NCI-H524 treated with DMSO at 0.1 percent for 48 hours (cell line): ENCODE results near the gene LPCAT3.

ENCODE experiments used
- DNase-seq: peaks from one replicate; lab custom pipeline; 2025; lab: John Stamatoyannopoulos, UW

Gene LPCAT3

GRCh38 chr12:6937481-6938352 is 80.6 kb downstream of the LPCAT3 start:
- peak; percentile 54 for DNase-seq

- DNase-seq, result no peak
Observed at GRCh38 chr12:6936636-6937480, 81.4 kb downstream of the LPCAT3 start.

DNA sequence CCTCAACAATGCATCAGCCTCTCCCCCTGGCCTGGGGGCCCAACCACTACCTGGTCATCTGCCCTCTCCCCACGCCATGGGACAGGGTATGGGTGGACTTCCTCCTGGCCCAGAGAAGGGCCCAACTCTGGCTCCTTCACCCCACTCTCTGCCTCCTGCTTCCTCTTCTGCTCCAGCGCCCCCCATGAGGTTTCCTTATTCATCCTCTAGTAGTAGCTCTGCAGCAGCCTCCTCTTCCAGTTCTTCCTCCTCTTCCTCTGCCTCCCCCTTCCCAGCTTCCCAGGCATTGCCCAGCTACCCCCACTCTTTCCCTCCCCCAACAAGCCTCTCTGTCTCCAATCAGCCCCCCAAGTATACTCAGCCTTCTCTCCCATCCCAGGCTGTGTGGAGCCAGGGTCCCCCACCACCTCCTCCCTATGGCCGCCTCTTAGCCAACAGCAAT is 82.1 kb downstream of the LPCAT3 start:
- no peak for DNase-seq

DNA sequence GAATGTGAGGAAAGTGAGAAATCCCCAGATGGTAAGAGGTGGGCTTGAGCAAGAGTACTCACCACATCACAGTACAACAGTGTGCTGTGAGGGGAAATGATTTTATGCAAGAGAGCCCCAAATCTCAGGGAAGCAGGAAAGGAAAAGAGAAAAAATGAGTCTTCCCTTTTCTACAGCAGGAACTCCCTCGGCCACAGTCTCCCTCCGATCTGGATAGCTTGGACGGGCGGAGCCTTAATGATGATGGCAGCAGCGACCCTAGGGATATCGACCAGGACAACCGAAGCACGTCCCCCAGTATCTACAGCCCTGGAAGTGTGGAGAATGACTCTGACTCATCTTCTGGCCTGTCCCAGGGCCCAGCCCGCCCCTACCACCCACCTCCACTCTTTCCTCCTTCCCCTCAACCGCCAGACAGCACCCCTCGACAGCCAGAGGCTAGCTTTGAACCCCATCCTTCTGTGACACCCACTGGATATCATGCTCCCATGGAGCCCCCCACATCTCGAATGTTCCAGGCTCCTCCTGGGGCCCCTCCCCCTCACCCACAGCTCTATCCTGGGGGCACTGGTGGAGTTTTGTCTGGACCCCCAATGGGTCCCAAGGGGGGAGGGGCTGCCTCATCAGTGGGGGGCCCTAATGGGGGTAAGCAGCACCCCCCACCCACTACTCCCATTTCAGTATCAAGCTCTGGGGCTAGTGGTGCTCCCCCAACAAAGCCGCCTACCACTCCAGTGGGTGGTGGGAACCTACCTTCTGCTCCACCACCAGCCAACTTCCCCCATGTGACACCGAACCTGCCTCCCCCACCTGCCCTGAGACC is 82.7 kb downstream of the LPCAT3 start:
- no peak for DNase-seq

- DNase-seq, result no peak
Observed at GRCh38 chr12:6934110-6934509, 84.2 kb downstream of the LPCAT3 start.

DNA sequence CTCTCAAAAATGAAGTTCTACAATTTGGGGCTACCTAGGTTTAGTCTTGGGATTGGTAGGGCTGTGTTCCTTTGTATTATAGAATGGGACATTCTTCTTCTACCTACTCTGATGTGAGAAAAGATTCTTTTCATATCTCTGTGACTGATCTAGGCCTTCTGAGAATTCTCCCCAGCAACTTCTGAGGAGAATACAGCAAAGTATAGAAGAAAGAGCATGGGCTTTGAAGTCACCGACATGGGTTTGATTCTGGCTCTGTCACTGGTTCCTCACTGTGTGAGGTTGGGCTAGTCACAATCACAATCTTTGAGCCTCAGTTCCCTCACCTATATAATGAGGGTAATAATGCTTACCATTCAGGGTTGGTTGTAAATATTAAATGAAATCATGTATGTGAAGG is 85.5 kb downstream of the LPCAT3 start:
- no peak for DNase-seq

GRCh38 chr12:6929466-6930452 is 88.5 kb downstream of the LPCAT3 start:
- no peak for DNase-seq

DNA sequence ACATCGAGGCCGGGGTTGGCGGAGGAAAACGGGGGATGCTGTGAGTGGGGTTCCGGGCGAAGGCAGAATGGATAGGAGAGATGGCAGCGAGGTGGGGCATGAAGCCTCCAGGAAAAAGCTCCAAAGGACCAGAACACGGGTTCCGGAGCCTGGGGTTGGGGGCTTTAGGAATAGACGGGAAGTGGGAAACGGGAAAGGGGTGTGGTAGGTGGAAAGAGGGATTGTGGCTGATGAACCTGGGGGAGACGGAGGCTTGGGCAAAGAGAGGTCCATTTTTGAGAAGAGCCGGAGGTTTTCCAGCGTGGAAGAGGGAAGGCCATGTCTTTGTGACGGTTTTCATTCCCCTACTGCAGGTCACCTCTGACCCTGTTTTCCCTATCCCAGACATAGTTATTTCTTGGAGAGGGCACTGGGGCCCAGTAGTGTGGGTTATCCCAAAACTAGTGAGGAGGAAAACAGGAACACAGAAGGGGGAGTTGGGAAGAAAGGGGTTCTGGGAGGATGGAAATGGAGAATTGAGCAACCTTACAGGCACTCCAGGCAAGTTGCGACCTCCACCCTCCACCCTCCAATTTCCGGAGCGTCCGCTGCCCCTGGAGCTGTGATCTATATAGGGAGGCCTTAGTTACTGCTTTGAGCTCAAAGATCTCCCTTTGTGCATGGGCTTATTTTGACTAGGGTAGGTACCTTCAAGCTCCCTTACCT is 89.4 kb downstream of the LPCAT3 start:
- no peak for DNase-seq

GRCh38 chr12:6928022-6928702 is 90.1 kb downstream of the LPCAT3 start:
- no peak for DNase-seq

DNA sequence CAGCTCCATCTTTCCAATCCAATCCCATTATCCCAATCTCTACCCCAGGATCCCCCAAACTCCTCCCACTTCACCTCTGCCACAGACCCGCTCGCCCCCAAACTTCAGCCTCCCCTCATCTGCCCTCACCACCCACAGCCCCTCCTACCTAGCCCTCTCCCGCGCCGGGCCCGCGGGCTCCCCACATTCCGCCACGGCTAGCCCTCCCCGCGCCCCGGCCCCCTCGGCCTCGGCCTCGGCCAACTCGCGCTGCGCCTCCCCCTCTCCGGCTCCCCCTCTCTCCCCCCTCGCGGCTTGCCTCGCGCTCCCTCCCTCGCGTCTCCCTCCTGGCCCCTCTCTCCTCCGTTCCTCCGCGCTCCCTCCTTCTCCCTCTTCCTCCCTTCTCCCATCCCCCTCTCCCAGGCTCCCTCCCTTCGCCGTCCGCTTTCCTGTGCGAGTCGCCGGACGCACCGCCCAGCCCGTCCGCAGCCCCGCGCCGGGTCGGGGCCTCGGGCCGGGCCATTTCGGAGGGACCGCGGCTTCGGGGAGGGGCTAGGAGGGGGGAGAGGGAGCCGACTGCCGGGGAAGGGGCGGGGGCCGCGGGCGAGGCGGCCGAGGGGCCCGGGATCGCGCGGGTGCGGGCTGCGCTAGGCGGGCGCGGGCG is 90.8 kb downstream of the LPCAT3 start, which contains the start of gene ATN1:
Gene ATN1, plus strand, starts transcription at position 581 of the 643 bp plus-strand sequence. CDS start 6,043 bp downstream, outside the sequence.
- no peak for DNase-seq
